HepG2 (cell line): ENCODE results near the gene ORC4. TPM values are rescaled to one million over a fixed set of nuclear protein-coding genes. Genes with fewer than 3 reads are reported as not detected.

Source experiments
- ATAC-seq: fragments of 200-7000 bp; cut with Tn5 transposase; 3 replicates; pipeline ENCODE4 v1.9.1; 2020; ENCODE audit warnings: mild to moderate bottlenecking, moderate library complexity
- BruUV-seq: library from RNA; stranded (reverse); fragments of 400-500 nt; replicated peaks from 2 replicates; lab custom pipeline; 2021; lab: Mats Ljungman, UMichigan
- CTCF ChIA-PET: fragments of 300-600 bp; formaldehyde crosslinking; extraction: SDS; loops from one replicate; lab custom pipeline; 2021; ENCODE audit warnings: low total read pairs, inconsistent platforms, low intra/inter-chr PET ratio; lab: Yijun Ruan, JAX
- POLR2A ChIA-PET: fragments of 350-600 bp; sonication (Branson Sonifier 250); formaldehyde crosslinking; loops from one replicate; lab custom pipeline; 2020; ENCODE audit warnings: antibody characterized with exemption, inconsistent platforms; lab: Yijun Ruan, JAX
- DNase-seq: peaks from one replicate; pipeline ENCODE4 v3.0.0-alpha.2; 2015; ENCODE audit warnings: low spot score
- FAIRE-seq: peaks from 3 replicates; lab custom pipeline; 2011; peaks lifted over from hg19 to GRCh38; lab: Jason Lieb, UNC
- H2AFZ ChIP-seq: one replicate; pipeline ENCODE4 v1.6.1; 2011; ENCODE audit warnings: low read length, inconsistent platforms
- H3K27ac ChIP-seq: fragments of 300-600 bp; 3 replicates; pipeline ENCODE4 v1.8.0; 2011; ENCODE audit warnings: mixed run types, mild to moderate bottlenecking, mixed read lengths, low read length, inconsistent platforms; ENCODE audit not compliant: insufficient read depth; ENCODE audit errors: extremely low read length
- H3K27me3 ChIP-seq, 2 experiments: fragments of 200-600 bp in 1 of 2; 2 replicates in 1 of 2; 3 replicates in 1 of 2; pipeline versions ENCODE4 v1.6.0 to v1.8.0; 2011; ENCODE audit warnings: low read length in 2 of 2, mild to moderate bottlenecking in 2 of 2, moderate library complexity in 2 of 2, inconsistent platforms in 1 of 2; ENCODE audit not compliant: insufficient read depth in 2 of 2, control insufficient read depth in 1 of 2
- H3K36me3 ChIP-seq, 2 experiments: fragments of 200-600 bp in 1 of 2; replicated peaks in 1 of 2; 2 replicates in 1 of 2; 3 replicates in 1 of 2; pipeline versions ENCODE4 v1.5.1 to v1.8.0; 2011; ENCODE audit warnings: low read length in 2 of 2, inconsistent platforms in 1 of 2; ENCODE audit not compliant: insufficient read depth in 2 of 2, control insufficient read depth in 1 of 2
- H3K4me1 ChIP-seq: 2 replicates; pipeline ENCODE4 v1.5.1; 2012; ENCODE audit warnings: low read length, inconsistent platforms; ENCODE audit not compliant: insufficient read depth
- H3K4me2 ChIP-seq: 2 replicates; pipeline ENCODE4 v1.6.0; 2011; ENCODE audit warnings: low read depth, low read length, inconsistent platforms
- H3K4me3 ChIP-seq, 3 experiments: fragments of 200-600 bp in 1 of 3; sonication (generic), shearing (Covaris generic) in 1 of 3; replicated peaks in 1 of 3; 2 replicates each; pipeline ENCODE4 v1.5.1; 2011 to 2016; ENCODE audit warnings: low read length in 3 of 3, inconsistent platforms in 2 of 3, low read depth in 2 of 3, mild to moderate bottlenecking in 2 of 3, control low read depth in 1 of 3, mixed read lengths in 1 of 3; ENCODE audit not compliant: insufficient read depth in 1 of 3
- H3K79me2 ChIP-seq: one replicate; pipeline ENCODE4 v1.6.1; 2011; ENCODE audit warnings: low read length, inconsistent platforms; ENCODE audit not compliant: insufficient read depth
- H3K9ac ChIP-seq: 2 replicates; pipeline ENCODE4 v1.6.0; 2011; ENCODE audit warnings: mild to moderate bottlenecking, low read depth, low read length, inconsistent platforms; ENCODE audit not compliant: insufficient read depth
- H3K9me3 ChIP-seq: 2 replicates; pipeline ENCODE4 v1.5.1; 2012; ENCODE audit warnings: mild to moderate bottlenecking, low read length
- H4K20me1 ChIP-seq: 2 replicates; pipeline ENCODE4 v1.6.0; 2011; ENCODE audit warnings: inconsistent platforms, mild to moderate bottlenecking, low read length, moderate library complexity; ENCODE audit not compliant: insufficient read depth
- ADNP ChIP-seq: sonication (generic); formaldehyde crosslinking; IDR thresholded peaks from 2 replicates; pipeline ENCODE4 v1.4.0; 2020; ENCODE audit warnings: missing genetic modification reagents
- FOXC1 ChIP-seq: sonication (generic); formaldehyde crosslinking; IDR thresholded peaks from 2 replicates; pipeline ENCODE4 v1.8.0; 2022; ENCODE audit warnings: mild to moderate bottlenecking, missing genetic modification reagents, borderline replicate concordance
- SP1 ChIP-seq, 2 experiments: fragments of 450-650 bp in 1 of 2; sonication (generic) in 1 of 2; formaldehyde crosslinking in 1 of 2; IDR thresholded peaks; 2 replicates each; pipeline versions ENCODE4 v1.4.0 to v1.6.1; 2016 to 2020; ENCODE audit warnings: missing genetic modification reagents in 1 of 2
- ZC3H13 ChIP-seq: sonication (generic); formaldehyde crosslinking; IDR thresholded peaks from 2 replicates; pipeline ENCODE4 v1.8.1; 2023; ENCODE audit warnings: mild to moderate bottlenecking, missing genetic modification reagents, moderate library complexity
- ZNF33A ChIP-seq: sonication (generic); formaldehyde crosslinking; IDR thresholded peaks from 2 replicates; pipeline ENCODE4 v1.5.1; 2020; ENCODE audit warnings: missing genetic modification reagents, mild to moderate bottlenecking, moderate library complexity, borderline replicate concordance
- ZNF605 ChIP-seq: sonication (generic); formaldehyde crosslinking; IDR thresholded peaks from 2 replicates; pipeline ENCODE4 v1.8.0; 2022; ENCODE audit warnings: mild to moderate bottlenecking, missing genetic modification reagents
- ZNF616 ChIP-seq: sonication (generic); formaldehyde crosslinking; IDR thresholded peaks from 2 replicates; pipeline ENCODE4 v1.5.0; 2020; ENCODE audit warnings: low read depth, mild to moderate bottlenecking, missing genetic modification reagents
- ZNF773 ChIP-seq: sonication (generic); formaldehyde crosslinking; IDR thresholded peaks from 2 replicates; pipeline ENCODE4 v1.4.0; 2020; ENCODE audit warnings: missing genetic modification reagents, borderline replicate concordance
- ZNF83 ChIP-seq: sonication (generic); formaldehyde crosslinking; IDR thresholded peaks from 2 replicates; pipeline ENCODE4 v1.4.0; 2020; ENCODE audit warnings: missing genetic modification reagents, mild to moderate bottlenecking, borderline replicate concordance
- ZSCAN21 ChIP-seq: sonication (generic); formaldehyde crosslinking; IDR thresholded peaks from 2 replicates; pipeline ENCODE4 v1.8.0; 2022; ENCODE audit warnings: mild to moderate bottlenecking, missing genetic modification reagents, moderate library complexity, borderline replicate concordance
- WGBS: methylation state at CpG from one replicate; pipeline ENCODE4 v1.1.6; 2017; ENCODE audit warnings: low lambda C conversion rate; 5-methylcytosine and 5-hydroxymethylcytosine counted together
- in situ Hi-C: cut with HindIII; loops from 2 replicates; pipeline ENCODE4 v1.10.0; 2017; ENCODE audit warnings: low pct_unique_long_range_greater_than_20kb; ENCODE audit not compliant: extremely low pct_ligation_motif_present
- intact Hi-C: fragments of 100-400 bp; cut with micrococcal nuclease; formaldehyde crosslinking; loops from one replicate; pipeline ENCODE4 v1.10.0; 2022; ENCODE audit not compliant: unreplicated experiment
- polyA plus RNA-seq, 8 experiments: library from polyadenylated mRNA; depleted of rRNA in 3 of 8; stranded (reverse) in 7 of 8; unstranded in 1 of 8; fragments of >200 nt; fragmentation: Illumina TruSeq in 4 of 8; extraction: Trizol in 4 of 8; gene quantifications; 2 replicates each; pipeline versions ENCODE4 v1.2.1 to v1.2.3, GENCODE V29; 2011 to 2016; ENCODE audit warnings: low read depth in 4 of 8, missing spikeins in 1 of 8, mixed read lengths in 1 of 8; ENCODE audit not compliant: insufficient read depth in 1 of 8
- total RNA-seq, 5 experiments: library from RNA; depleted of rRNA; stranded (reverse); fragments of >200 nt; fragmentation: Illumina TruSeq; extraction: Trizol; gene quantifications; 2 replicates each; pipeline ENCODE4 v1.2.3, GENCODE V29; 2016; ENCODE audit warnings: low read depth in 1 of 5
- TF ChIP-seq, protein P1 (sequence below): sonication (generic); formaldehyde crosslinking; IDR thresholded peaks from 2 replicates; pipeline ENCODE4 v1.4.0; 2020; ENCODE audit warnings: missing genetic modification reagents
- TF ChIP-seq, protein P2 (sequence below): sonication (generic); formaldehyde crosslinking; IDR thresholded peaks from 2 replicates; pipeline ENCODE4 v1.8.1; 2023; ENCODE audit warnings: mild to moderate bottlenecking, inconsistent platforms, moderate library complexity, missing genetic modification reagents, borderline replicate concordance
- TF ChIP-seq, protein P3 (sequence below): sonication (generic); formaldehyde crosslinking; IDR thresholded peaks from 2 replicates; pipeline ENCODE4 v1.9.0; 2022; ENCODE audit warnings: low read depth, missing genetic modification reagents

The ORC4 gene
- total and polyA plus RNA-seq, 2 of the 13 experiments (the other 11 are each of a cell fraction or from before 2014, with no cell fraction given), result 28.6 to 84.8 TPM

DNA sequence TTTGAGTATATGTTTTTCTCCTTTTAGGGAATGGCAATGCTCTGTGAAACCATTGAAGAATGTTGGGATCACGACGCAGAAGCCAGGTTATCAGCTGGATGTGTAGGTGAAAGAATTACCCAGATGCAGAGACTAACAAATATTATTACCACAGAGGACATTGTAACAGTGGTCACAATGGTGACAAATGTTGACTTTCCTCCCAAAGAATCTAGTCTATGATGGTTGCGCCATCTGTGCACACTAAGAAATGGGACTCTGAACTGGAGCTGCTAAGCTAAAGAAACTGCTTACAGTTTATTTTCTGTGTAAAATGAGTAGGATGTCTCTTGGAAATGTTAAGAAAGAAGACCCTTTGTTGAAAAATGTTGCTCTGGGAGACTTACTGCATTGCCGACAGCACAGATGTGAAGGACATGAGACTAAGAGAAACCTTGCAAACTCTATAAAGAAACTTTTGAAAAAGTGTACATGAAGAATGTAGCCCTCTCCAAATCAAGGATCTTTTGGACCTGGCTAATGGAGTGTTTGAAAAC is 93.4 kb downstream of the ORC4 start:
- H3K79me2 ChIP-seq, result no peaks in the 10 kb centered on the region
- TF ChIP-seq ZNF83 (CRISPR knock-in tag) (no peak), ZSCAN21 (CRISPR knock-in tag) (no peak), ZNF773 (CRISPR knock-in tag) (no peak), FOXC1 (no peak), SP1 (IDR thresholded peaks at IDR 0.05) (no peak), SP1 (CRISPR knock-in tag; IDR thresholded peaks at IDR 0.05) (no peak), ADNP (no peak), ZNF616 (CRISPR knock-in tag) (no peak), ZNF605 (CRISPR knock-in tag) (no peak), ZNF33A (peak; percentile 63; the same call in 1 of the 2 replicates), ZC3H13 (CRISPR knock-in tag) (no peak)
- TF ChIP-seq, protein P1, sequence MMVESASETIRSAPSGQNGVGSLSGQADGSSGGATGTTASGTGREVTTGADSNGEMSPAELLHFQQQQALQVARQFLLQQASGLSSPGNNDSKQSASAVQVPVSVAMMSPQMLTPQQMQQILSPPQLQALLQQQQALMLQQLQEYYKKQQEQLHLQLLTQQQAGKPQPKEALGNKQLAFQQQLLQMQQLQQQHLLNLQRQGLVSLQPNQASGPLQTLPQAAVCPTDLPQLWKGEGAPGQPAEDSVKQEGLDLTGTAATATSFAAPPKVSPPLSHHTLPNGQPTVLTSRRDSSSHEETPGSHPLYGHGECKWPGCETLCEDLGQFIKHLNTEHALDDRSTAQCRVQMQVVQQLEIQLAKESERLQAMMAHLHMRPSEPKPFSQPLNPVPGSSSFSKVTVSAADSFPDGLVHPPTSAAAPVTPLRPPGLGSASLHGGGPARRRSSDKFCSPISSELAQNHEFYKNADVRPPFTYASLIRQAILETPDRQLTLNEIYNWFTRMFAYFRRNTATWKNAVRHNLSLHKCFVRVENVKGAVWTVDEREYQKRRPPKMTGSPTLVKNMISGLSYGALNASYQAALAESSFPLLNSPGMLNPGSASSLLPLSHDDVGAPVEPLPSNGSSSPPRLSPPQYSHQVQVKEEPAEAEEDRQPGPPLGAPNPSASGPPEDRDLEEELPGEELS (CRISPR knock-in tag), result peak; percentile 98
- TF ChIP-seq, protein P2, sequence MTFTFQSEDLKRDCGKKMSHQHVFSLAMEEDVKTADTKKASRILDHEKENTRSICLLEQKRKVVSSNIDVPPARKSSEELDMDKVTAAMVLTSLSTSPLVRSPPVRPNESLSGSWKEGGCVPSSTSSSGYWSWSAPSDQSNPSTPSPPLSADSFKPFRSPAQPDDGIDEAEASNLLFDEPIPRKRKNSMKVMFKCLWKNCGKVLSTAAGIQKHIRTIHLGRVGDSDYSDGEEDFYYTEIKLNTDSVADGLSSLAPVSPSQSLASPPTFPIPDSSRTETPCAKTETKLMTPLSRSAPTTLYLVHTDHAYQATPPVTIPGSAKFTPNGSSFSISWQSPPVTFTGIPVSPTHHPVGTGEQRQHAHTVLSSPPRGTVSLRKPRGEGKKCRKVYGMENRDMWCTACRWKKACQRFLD, result no peak
- TF ChIP-seq, protein P3, sequence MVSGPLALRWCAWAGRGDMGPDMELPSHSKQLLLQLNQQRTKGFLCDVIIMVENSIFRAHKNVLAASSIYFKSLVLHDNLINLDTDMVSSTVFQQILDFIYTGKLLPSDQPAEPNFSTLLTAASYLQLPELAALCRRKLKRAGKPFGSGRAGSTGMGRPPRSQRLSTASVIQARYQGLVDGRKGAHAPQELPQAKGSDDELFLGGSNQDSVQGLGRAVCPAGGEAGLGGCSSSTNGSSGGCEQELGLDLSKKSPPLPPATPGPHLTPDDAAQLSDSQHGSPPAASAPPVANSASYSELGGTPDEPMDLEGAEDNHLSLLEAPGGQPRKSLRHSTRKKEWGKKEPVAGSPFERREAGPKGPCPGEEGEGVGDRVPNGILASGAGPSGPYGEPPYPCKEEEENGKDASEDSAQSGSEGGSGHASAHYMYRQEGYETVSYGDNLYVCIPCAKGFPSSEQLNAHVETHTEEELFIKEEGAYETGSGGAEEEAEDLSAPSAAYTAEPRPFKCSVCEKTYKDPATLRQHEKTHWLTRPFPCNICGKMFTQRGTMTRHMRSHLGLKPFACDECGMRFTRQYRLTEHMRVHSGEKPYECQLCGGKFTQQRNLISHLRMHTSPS (CRISPR knock-in tag), result no peak

More for the DNA sequence above, 93.4 kb downstream of the ORC4 start:
- intact Hi-C loops, result loop anchor here (1.0 to 2.0 kb wide), 3 partner anchors 81 to 718 kb away; partner anchors contain the start of genes MBD5 and ORC4
- POLR2A ChIA-PET, result interaction anchor here (0.7 to 3.6 kb wide), 4 partner anchors 16 to 1660 kb away, joined by 3 to 13 read pairs (median 7); partner anchors contain the start of genes MBD5 and ORC4
- in situ Hi-C loops, result loop anchor here (25.0 kb wide), 1 partner anchor 1060 kb away; no protein-coding TSS in a partner anchor
- peak overlapping the region; percentile 57 for H3K4me2 ChIP-seq
- no peak overlapping the region for H2AFZ ChIP-seq
- peak overlapping the region; percentile 59 for H3K9ac ChIP-seq
- H4K20me1 ChIP-seq, result no peaks in the 10 kb centered on the region
- peak overlapping the region; percentile 89 for H3K27ac ChIP-seq
- WGBS, result 1% methylated on average over 4 of the region's 4 CpGs
- no peaks in the 10 kb centered on the region; a peak in 1 of 5 replicates for H3K36me3 ChIP-seq
- H3K27me3 ChIP-seq, result no peaks in the 10 kb centered on the region
- CTCF ChIA-PET, result no interaction called here
- ATAC-seq (peak; percentile 98), FAIRE-seq (peak; percentile 66), DNase-seq (peak; percentile 99)
- BruUV-seq, result no TSS peak
- H3K4me3 ChIP-seq, result peak overlapping the region in 2 of 3 experiments; percentile 13 to 45; a peak in 2 of 6 replicates
- H3K9me3 ChIP-seq, result no peaks in the 10 kb centered on the region
- H3K4me1 ChIP-seq, result peaks cover 50% of the 10 kb centered on the region
